ENCODE measurements around the gene ATP10A.
"Not testable (repeated sequence)": the region's sequence is repeated elsewhere in the genome, so short reads cannot be mapped to it uniquely, and the experiment has no call there.

ATP10A gene

GRCh38 chr15:25770618-25771337 is 92.3 kb downstream of the ATP10A start:
- DNase-seq (ENCODE audit: low spot score): no peak

- no peak for DNase-seq (ENCODE audit: low spot score)
Measured at GRCh38 chr15:25770031-25770430, 93.1 kb downstream of the ATP10A start.

- DNase-seq (ENCODE audit: low spot score): no peak
Measured at GRCh38 chr15:25768271-25768670, 94.9 kb downstream of the ATP10A start.

- DNase-seq (ENCODE audit: low spot score): no peak
Measured at GRCh38 chr15:25767356-25768151, 95.6 kb downstream of the ATP10A start.

- no peak for DNase-seq (ENCODE audit: low spot score)
Measured at GRCh38 chr15:25766417-25766816, 96.7 kb downstream of the ATP10A start.

- DNase-seq (ENCODE audit: low spot score): no peak
Measured at GRCh38 chr15:25764980-25765735, 98.0 kb downstream of the ATP10A start.

- no peak for DNase-seq (ENCODE audit: low spot score)
Measured at GRCh38 chr15:25763954-25764353, 99.2 kb downstream of the ATP10A start.

GRCh38 chr15:25763331-25763751 is 99.8 kb downstream of the ATP10A start:
- no peak for DNase-seq (ENCODE audit: low spot score)

GRCh38 chr15:25761971-25762662 is 101.0 kb downstream of the ATP10A start:
- no peak for DNase-seq (ENCODE audit: low spot score)

- no peak for DNase-seq (ENCODE audit: low spot score)
Measured at GRCh38 chr15:25759421-25759820, 103.7 kb downstream of the ATP10A start.

- not testable (repeated sequence) for DNase-seq (ENCODE audit: low spot score)
Measured at GRCh38 chr15:25758612-25759011, 104.5 kb downstream of the ATP10A start.

GRCh38 chr15:25743548-25744275 is 119.4 kb downstream of the ATP10A start:
- no peak for DNase-seq (ENCODE audit: low spot score)

- no peak for DNase-seq (ENCODE audit: low spot score)
Measured at GRCh38 chr15:25742776-25743547, 120.2 kb downstream of the ATP10A start.

GRCh38 chr15:25742041-25742730 is 120.9 kb downstream of the ATP10A start:
- DNase-seq (ENCODE audit: low spot score): no peak

GRCh38 chr15:25741256-25741580 is 121.9 kb downstream of the ATP10A start:
- DNase-seq (ENCODE audit: low spot score): no peak

GRCh38 chr15:25740383-25741255 is 122.5 kb downstream of the ATP10A start:
- DNase-seq (ENCODE audit: low spot score): no peak

GRCh38 chr15:25739687-25740121 is 123.4 kb downstream of the ATP10A start:
- no peak for DNase-seq (ENCODE audit: low spot score)

- DNase-seq (ENCODE audit: low spot score): no peak
Measured at GRCh38 chr15:25738171-25738965, 124.8 kb downstream of the ATP10A start.

Measured in kidney capillary endothelial cell (primary cell).